ENCODE measurements around the gene AHCYL2.
"Not testable (repeated sequence)": the region's sequence is repeated elsewhere in the genome, so short reads cannot be mapped to it uniquely, and the experiment has no call there.

AHCYL2 gene

DNA sequence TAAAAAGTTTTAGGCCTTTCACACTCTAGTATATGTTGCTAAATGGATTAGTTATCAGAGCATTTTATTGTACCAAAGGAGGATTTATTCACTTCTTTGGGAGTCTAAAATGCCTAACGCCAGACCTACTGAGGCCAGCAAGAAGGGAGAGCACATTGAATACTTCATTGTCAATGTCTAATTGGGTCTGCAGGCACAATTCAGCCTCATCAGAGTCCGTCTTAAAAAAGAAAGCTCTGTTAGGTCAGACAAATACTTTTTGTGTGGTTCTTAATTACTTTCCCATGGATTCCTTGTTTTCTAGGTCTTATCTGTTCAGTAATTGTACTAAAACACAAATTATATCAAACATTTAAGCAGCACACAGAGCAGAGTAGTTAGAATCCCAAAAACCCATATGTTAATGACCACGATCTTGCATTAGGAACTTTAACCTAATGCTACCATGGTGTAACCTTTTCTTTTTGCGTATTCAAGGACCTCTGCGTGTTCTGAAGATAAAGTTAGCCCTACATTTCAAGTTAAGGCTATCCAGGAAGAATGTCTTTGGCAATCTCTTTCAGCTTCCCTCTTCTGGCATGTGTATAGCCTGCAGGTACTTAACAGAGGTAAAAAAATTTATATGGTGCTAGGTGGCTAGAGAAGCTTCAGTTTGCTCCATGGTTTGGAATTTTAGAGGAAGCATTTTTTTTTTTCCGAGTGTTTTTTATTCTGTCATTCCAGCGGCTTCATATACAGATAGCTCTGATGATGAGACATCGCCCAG, 163.7 kb downstream of the AHCYL2 start:
- no peak for DNase-seq

GRCh38 chr7:129389829-129390228, 165.0 kb downstream of the AHCYL2 start:
- no peak for DNase-seq

DNA sequence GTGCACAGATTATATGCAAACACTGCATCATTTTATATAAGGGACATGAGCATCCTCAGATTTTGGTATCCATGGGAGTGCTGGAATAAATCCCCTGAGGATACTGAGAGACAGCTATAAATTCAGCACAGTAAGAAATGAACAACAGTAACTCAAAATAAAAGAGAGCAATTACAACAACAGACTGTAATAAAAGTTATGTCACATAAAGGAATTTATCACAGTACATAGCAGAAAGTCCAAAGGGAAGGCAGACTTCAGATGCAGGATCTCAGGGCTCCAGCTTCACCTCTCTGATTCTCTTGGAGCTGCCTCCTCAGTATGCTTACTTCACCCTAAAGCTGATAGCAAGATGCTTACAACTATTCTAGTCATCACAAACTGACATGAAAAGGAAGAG, 165.5 kb downstream of the AHCYL2 start:
- no peak for DNase-seq

DNA sequence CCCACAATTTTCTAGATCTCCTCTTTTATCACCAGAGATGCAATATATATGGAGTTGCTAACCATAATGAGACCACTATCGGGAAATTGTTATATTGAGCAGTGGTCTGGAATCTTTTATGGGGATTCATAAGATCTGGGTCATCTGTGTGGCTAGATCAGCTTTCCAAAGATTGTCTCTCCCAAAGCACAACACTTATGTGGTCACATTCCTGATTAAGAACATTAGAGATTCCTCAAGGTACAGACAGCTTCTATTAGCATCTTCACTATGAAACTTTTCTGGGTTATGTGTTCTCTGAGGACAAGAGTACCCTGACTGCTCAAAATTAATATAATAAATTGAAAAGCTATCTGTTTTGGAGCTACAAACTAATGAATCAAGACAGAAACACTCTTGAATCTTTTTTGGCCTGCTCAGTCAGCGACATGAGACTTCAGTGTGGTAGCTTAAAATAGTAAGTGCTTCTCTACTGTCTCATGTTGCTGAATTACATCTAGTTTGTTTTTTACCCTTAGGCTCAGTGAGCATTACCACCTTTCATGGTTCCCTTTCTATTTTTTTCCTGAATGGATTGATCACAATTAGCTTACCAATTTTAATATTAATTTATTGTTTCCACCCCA, 166.8 kb downstream of the AHCYL2 start:
- no peak for DNase-seq

- no peak for DNase-seq
Measured at GRCh38 chr7:129393255-129393654, 168.4 kb downstream of the AHCYL2 start.

GRCh38 chr7:129394101-129394500, 169.3 kb downstream of the AHCYL2 start:
- no peak for DNase-seq

DNA sequence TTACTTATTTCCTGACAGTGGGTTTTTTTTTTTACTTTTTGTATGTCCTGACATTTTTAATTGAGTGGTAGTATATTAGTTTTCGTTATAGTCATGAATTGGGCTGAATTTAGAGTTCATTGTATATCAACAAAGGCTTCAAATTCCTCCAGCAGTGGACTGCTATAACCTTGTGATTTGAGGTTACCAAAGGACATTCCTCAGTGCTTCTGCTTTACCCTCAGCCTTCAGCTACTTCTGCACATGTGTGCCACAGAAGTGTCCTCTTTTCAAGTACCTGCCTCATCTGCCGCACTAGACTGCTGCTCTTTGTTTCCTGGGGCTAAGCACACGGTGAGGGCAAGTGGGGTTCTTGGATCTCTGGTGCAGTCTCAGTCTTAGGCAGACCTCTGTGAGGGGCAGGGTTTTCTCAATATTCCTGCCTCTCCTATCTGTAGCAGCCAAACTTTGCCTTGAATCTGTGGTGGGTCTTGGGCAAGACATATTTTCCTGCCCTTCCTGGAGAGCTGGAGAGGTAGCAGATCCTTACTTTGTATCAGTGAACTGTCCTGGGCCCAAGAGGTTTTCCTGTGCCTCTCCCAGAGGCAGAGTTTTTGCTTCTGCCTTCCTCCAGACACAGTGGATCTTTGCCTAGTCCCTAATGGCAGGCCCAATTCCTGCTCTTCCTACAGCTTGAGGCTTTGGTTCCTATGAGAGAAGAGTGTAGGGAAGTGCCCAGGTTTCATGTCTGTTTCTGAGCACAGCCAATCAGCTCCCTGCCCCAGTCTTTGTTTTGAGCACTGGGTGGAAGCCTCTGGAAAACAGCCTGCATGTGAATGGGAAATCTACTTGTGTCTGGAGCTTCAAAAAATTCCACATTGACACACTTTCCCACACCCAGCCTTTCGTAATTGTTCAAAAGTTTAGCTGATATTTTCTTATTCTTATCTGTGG, 170.4 kb downstream of the AHCYL2 start:
- DNase-seq: no peak

GRCh38 chr7:129401228-129401966, 176.6 kb downstream of the AHCYL2 start:
- DNase-seq: no peak

- DNase-seq: peak; percentile 19 to 22
Measured at GRCh38 chr7:129401967-129402860, 177.4 kb downstream of the AHCYL2 start.

GRCh38 chr7:129405527-129405926, 180.7 kb downstream of the AHCYL2 start:
- no peak for DNase-seq

GRCh38 chr7:129410238-129410637, 185.4 kb downstream of the AHCYL2 start:
- not testable (repeated sequence) for DNase-seq

- no peak for DNase-seq
Measured at GRCh38 chr7:129412501-129412900, 187.7 kb downstream of the AHCYL2 start.

DNA sequence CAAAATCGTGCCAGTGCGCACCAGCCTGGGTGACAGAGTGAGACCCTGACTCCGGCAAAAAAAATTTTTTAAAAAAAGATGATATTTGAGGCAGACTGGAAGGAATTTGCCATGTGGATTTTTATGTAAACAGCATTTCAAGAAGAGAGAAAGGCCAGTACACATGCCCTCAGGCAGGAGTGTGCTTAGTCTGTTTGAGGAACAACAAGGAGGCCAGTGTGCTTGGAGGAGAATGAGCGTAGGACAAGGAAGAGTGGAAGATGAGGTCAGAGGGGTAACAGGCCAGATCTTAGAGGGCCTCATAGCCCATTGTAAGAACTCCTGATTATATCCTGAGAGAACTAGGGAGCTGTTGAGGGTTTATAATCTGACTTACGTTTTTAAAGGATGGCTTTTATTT, 192.2 kb downstream of the AHCYL2 start:
- DNase-seq: no peak

DNA sequence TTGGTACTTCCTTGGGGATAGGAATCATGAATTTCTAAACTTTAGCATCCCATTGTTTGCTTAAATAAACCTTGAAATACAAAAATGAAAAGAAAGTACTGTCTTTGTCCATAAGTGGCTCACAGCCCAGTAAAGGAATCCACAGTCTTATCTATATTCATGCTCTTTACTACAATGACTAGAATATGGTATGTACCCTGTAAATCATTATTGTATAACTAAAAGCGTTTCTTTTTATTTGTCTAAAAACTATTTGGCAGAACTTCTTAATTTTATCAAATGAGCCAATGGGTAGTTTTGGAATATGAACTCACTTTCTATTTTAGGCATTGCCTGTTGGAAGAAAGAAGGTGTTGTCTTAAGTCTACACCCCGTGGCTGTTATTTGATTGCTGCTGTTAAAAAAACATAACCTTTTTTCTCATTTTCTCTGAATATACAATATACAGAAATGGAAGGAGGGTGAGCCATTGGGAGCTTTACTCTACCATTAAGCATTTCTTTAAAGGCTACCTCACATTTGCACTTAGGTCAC, 197.0 kb downstream of the AHCYL2 start:
- DNase-seq: no peak

GRCh38 chr7:129422727-129423126, 197.9 kb downstream of the AHCYL2 start:
- DNase-seq: no peak

GRCh38 chr7:129423700-129424410, 199.0 kb downstream of the AHCYL2 start:
- no peak for DNase-seq

GRCh38 chr7:129426482-129426881, 201.7 kb downstream of the AHCYL2 start:
- no peak for DNase-seq

DNA sequence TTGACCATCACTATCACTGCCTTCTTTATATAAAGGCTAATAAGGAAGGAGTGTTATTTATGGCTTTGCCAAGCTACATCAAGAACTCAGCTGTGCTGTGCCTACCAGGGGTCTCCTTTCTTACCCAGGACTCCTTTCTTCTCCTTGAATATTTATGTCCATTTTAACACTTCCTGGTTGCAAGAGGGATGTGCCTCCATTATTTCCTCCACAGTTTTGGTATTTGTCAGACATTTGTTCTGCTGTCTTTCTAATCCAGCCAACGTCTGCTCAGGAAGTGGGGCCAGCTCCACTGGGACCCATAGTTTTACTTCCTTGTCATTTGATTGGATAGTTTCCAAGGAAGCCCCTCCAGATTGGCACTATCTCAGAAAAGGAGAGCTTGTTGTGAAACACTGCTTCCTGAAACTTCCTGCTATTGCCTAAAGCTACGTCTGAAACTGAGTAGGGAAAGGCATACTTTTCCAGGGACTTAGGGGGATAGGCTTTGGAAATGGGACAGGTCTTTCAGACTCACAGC, 202.8 kb downstream of the AHCYL2 start:
- no peak for DNase-seq

DNA sequence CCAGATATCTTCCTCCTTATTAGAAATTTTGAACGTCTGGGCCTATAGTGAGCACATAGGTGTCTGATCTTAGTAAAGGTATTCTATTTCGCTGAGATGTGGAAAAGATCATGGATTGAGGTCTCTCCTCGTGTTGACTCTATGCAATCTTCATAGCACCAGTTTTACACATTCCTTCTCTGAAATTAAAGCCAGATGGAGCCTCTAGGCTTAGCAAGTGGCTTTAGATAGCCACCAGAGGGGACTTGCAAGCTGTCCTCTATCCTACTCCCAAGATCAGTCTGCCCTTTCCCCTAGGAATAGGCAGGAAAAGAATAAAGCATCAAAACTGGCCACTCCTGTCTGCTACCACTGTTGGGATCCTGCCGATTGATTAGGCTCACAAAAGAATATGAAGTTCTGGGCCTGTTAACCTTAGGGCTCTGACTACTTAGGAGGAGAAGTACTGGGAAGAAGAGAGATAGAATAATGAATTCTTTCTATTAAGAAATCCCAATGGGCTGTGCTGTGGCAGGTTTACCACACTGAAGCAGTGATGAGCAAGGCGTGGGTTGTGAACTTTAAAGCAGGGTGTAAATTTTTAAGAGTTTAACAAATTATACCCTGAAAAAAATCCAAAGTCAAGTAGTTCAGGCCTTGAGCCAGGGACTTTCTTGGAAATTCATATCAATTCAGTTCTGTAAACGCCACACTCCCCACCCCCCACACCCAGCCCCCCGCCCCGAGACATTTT, 207.2 kb downstream of the AHCYL2 start:
- no peak for DNase-seq

Data from stimulated activated CD4-positive, alpha-beta T cell treated with anti-CD3 and anti-CD28 coated beads, Interleukin-2, amount 100 ng/mL, for 24 hours (primary cell).